OCI-M2 (cell line): ENCODE measurements around the gene RAB33B.
"Not testable (repeated sequence)": the region's sequence is repeated elsewhere in the genome, so short reads cannot be mapped to it uniquely, and the experiment has no call there.

Source experiments
- DNase-seq: peaks from one replicate; lab custom pipeline; 2025; ENCODE audit not compliant: unreplicated experiment; lab: John Stamatoyannopoulos, UW

Gene RAB33B

DNA sequence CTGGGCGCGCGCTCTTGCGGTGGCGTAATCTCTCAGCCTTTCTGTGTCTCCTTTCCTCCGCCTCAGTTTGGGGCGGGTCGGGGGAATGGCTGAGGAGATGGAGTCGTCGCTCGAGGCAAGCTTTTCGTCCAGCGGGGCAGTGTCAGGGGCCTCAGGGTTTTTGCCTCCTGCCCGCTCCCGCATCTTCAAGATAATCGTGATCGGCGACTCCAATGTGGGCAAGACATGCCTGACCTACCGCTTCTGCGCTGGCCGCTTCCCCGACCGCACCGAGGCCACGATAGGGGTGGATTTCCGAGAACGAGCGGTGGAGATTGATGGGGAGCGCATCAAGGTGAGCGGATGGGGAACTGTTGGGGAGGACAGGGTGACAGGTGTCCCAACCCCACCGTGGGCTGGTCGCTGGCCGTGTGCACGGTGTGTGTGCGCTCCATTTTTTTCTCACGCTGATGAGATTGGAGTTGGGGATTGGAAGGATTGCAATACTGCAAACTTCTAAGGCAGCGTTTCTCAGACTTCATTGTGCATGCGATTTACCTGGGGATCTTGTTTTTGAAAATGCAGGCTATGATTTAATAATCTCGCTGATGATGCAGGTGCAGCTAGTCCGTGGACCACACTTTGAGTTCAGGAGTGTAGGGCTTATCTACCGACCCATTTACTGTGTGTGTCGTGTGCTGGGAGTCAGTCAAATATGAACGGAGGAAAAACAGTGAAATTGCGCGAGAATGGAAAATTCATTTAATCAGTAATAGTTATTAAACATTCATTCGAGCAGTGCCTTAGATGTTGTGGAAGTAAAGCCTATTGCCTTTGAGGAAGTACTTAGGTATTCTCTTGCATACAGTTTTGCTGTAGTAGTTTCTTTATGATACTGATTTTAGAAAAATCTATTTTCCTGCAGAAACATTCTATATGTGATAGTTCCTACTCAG lies at the start of gene RAB33B:
TSS of gene RAB33B (plus strand) at position 11 of the 935 bp plus-strand sequence. CDS start at position 86, 75 bp downstream.
- DNase-seq = peak; percentile 49

GRCh38 chr4:139410312-139410711 lies 43.6 kb upstream of the RAB33B start:
- DNase-seq = no peak

- not testable (repeated sequence) for DNase-seq
Measured at GRCh38 chr4:139414671-139415210, 39.2 kb upstream of the RAB33B start.

DNA sequence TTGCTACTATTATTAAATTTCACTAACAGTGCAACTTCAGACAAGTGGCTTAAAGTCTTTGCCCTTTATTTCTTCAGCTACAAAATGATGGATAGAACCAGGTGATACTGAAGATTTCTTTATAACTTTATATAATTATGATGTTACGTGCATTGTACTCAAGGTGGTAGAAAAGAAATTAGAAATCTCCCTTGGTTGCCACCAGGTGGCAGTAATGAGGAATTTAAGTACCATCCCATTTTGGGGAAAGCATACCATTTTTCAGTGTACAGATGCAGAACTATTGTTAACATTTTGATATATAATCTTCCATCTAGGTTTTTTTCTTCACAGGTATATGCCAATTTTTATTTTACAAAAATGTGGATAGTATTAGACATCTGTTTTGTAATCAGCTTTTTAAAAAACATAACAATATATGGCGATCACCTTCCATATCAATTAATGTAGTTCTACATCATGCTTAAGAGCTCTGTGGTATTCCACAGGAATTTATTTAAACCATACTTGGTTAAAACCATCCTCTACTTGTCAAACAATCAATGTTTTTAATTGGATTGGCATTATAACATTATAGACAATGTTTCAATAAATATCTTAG lies 37.7 kb upstream of the RAB33B start:
- no peak for DNase-seq

DNA sequence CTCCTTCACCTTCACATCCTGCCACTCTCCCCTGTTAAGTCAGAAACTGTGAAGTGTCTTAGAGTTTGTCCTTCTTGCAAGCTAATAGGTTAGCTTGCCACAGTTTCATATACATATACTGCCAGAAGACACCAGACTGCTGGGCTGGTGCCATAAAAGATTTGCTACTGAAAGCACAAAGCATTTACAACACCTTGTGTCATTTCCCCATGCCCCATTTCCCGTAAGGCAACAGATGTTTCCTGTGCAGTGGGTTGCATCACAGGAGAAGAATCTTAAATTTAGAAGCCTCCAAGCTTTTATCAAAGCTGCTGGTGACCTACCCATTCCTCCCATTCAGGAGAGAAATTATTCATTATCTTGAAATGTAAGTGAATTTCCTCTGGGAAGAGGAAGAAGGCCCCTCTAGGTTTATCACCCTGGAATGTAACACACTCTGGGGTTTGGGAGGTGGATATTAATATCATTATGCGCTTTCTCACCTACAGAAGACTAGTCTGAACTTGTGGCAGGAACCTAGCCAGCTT lies 34.5 kb upstream of the RAB33B start:
- DNase-seq = no peak

- no peak for DNase-seq
Measured at GRCh38 chr4:139420652-139421051, 33.3 kb upstream of the RAB33B start.

- no peak for DNase-seq
Measured at GRCh38 chr4:139436122-139436521, 17.8 kb upstream of the RAB33B start.

DNA sequence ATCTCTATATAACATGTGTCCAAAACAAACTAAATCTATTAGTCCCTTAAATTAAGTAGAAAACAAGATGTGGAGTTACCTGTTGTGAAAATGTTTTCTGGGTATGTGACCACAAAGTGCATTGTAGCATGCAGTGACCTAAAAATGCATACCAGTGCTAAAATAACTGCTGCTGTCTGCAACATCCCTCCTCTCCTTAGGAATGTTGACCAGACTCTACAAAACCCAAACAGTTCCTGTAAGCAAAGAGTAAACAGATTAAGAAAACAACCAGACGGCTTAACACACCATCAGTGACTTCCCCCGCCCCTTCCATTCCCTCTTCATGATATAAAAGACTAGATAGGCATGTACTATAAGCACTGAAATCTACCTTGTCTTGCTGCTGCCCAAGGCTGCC lies 15.8 kb upstream of the RAB33B start:
- DNase-seq = no peak

DNA sequence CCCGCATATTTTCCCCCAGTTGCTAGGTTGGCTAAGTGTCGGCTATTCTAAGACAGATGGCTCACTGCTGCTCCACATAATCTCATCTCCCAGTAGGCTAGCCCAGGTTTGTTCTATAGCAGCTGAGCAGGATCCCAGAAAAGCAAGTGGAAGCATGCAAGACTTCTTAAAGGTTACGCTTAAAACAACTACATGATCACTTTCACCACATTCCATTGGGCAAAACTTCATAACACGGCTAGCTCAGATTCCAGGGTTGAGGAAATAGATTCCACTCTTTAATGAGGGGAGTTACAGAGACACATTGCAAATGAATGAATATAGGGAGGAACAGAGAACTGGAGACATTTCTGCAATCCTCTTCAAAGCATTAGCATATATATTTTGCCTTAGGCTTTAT lies 12.9 kb upstream of the RAB33B start:
- DNase-seq = no peak

GRCh38 chr4:139443661-139444060 lies 10.3 kb upstream of the RAB33B start:
- no peak for DNase-seq

GRCh38 chr4:139444881-139445280 lies 9.0 kb upstream of the RAB33B start:
- not testable (repeated sequence) for DNase-seq

- DNase-seq = not testable (repeated sequence)
Measured at GRCh38 chr4:139447078-139447477, 6.8 kb upstream of the RAB33B start.

DNA sequence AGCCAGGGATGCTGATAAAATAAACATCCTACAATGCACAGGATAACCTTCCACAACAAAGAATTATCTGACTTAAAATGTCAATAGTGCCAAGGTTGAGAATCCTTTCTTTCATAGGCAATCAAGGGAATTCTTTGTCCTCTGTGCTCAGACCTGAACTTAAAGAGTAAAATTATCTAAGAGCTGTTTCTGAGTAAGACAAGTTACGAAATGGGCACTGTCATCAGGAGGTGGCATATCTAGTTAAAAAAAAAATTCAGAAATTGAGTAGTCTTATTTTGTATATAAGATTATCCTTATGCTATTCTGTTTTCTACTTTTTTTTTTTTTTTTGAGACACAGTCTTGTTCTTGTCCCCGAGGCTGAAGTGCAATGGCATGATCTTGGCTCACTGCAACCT lies 3.3 kb upstream of the RAB33B start:
- DNase-seq = no peak

GRCh38 chr4:139451997-139452396 lies 1.9 kb upstream of the RAB33B start:
- no peak for DNase-seq

DNA sequence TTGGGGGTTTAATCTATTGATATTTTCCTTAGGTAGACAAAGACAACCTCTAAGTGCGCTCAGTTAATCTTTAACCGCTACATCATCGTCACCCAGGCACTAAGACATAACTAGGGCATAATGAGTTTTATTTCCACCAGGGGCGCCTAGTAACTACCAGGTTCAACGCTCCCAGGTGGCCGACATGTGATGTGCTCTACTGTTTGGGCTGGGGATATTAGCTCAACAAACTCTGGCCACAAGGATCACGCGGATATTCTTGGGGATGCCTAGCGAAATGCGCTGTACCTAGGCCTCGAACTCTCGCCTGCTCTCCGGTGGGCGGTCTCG lies 915 bp upstream of the RAB33B start:
- peak; percentile 51 for DNase-seq

DNA sequence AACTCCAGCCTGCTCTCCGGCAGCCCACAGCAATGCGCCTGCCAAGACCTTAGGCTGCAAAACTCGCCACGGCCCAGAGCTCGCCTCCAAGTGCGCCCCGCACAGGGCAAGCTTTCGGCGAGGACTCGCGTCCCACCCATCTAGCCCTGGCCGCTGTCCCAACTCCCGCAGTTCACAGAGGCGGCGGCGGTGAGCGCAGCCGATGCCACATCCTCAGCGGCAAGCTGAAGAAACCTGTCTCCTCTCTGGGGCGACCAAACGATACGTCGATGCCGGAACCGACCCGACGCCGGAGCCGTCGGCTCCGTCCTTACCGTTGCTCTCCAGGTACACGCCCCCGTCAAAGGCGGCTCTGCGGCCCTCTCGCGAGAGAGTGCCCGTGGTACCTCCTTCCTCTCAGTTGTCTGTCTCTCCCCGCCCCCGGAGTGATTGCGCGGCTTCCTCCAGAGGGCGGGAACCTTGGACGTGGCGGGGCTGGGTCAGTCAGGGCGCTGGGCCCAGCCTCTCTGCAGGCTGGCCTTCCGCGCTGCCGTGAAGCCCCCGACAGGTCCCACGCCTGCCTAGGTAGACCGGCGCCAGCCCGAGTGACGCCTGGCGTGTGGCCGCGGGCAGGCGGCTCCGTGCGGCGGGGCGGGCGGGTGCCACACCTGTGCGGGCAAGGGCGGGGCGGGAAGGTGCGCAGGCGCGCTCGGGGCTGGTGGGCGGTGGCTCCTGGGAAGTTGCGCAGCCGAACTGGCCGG lies 380 bp upstream of the RAB33B start:
- DNase-seq = peak; percentile 54

DNA sequence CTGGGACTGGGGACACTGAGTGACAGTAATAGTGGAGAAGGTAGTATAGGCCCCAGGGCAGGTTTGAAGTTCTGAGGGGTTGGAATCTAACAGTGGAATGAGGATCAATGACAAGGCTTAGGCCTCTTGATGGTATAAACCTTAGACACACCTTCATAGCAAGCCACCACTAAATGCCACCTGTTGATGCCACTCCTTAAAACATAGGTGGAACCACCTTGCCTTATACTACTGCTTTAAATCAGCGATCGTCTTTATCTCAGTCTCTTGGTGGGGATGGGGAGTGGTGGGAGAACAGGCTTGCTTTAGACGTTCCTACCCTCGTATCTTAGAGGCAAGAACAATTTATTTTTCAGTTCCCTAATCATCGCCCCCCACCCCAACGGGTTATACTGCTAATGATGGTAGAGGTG lies 1.2 kb downstream of the RAB33B start:
- no peak for DNase-seq

DNA sequence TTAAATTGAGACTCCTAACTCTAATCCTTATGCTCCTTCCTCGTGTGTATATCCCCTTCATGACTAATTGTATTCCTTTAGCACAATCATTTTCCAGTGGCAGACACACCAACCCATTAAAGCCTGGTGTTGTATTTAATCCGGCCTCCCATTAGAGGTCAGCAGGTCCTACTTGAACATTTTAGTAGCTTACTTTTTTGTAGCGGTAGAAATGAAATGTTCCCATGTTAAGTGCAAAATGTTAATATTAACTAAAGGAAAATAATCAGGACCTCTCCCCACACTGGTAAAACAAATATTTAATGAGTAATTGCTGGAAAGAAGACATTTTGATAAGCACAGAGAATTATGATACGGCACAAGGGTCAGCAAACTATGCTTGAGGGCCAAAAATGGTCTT lies 3.4 kb downstream of the RAB33B start:
- no peak for DNase-seq

- no peak for DNase-seq
Measured at GRCh38 chr4:139458543-139458942, 4.6 kb downstream of the RAB33B start.

DNA sequence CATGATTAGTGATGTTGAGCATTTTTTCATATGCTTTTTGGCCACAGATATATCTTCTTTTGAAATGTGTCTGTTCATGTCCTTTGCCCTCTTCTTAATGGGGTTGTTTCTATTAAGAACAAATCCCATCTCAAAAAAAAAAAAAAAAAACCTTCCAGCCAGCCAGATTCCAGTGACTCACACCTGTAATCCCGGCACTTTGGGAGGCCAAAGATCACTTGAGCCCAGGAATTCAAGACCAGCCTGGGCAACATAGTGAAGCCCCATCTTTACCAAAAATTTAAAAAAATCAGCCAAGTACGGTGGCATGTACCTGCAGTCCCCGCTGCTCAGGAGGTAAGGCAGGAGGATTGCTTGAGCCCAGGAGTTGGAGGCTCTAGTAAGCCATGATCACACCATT lies 5.1 kb downstream of the RAB33B start:
- DNase-seq = no peak

GRCh38 chr4:139460565-139460964 lies 6.6 kb downstream of the RAB33B start:
- DNase-seq = no peak
